Measurements from ENCODE around the gene ZCWPW2.

DNA sequence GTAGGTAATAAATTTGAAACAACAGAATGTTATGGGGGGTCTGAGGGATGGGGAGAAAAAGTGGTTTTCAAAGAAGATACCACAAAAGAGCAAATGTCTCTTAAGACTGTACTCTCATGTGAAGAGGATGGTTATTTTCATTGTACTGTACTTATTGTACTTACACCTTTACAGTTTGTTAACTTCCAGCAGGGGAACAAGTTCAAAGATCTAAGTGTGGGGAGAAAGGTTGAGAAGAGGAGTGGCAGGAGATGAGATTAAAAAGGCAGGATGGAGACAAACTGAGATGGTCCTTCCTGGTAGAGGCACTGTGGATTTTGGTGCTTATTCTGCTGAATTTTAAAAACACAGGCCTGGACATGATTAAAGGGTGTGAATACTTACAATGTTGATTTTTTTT is 5.4 kb upstream of the ZCWPW2 start:
- TF ChIP-seq, protein P1, sequence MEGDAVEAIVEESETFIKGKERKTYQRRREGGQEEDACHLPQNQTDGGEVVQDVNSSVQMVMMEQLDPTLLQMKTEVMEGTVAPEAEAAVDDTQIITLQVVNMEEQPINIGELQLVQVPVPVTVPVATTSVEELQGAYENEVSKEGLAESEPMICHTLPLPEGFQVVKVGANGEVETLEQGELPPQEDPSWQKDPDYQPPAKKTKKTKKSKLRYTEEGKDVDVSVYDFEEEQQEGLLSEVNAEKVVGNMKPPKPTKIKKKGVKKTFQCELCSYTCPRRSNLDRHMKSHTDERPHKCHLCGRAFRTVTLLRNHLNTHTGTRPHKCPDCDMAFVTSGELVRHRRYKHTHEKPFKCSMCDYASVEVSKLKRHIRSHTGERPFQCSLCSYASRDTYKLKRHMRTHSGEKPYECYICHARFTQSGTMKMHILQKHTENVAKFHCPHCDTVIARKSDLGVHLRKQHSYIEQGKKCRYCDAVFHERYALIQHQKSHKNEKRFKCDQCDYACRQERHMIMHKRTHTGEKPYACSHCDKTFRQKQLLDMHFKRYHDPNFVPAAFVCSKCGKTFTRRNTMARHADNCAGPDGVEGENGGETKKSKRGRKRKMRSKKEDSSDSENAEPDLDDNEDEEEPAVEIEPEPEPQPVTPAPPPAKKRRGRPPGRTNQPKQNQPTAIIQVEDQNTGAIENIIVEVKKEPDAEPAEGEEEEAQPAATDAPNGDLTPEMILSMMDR (conservative IDR thresholded peaks at IDR 0.05; ENCODE audit: low read length), result no peak
- TF ChIP-seq EZH2phosphoT487 (IDR thresholded peaks at IDR 0.05; ENCODE audit: borderline replicate concordance), result no peak

Data from Loucy (cell line).